ENCODE data around the gene VPS13D. TPM values are rescaled to one million over a fixed set of nuclear protein-coding genes. Genes with fewer than 3 reads are reported as not detected.

Gene VPS13D
- total and polyA plus RNA-seq, 2 experiments from 2014 or later = 10.7 to 34.9 TPM

DNA sequence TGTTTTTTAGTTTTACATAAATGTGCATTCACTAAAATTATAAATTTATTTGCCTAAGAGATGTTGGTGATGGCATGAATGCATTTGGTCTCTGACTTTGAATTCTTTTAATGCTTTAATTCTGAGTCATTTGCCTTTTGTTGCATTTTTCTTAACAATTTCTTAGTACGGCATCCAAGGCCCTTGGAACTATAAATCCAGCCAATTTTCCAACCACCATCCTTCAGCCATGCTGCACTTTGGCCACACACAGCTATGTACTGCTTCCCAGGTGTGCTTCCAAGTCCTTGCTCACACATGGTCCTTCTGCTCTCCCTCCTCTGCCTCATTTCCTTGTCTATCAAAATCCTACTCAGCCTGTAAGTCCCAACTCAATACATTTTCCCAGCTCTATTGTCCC, 227.1 kb downstream of the VPS13D start:
- peaks cover 9% of the 10 kb centered on the region for H3K4me1 Mint-ChIP-seq
- Histone ChIP-seq H3K4me2 (no peak overlapping the region), H3K27me3 (ENCODE audit: insufficient read depth) (no peaks in the 10 kb centered on the region), H3K4me1 (ENCODE audit: insufficient read depth) (peaks cover 6% of the 10 kb centered on the region; the same call in 1 of the 2 replicates), H3K27ac (ENCODE audit: low read depth) (0 out of 2 replicates have a peak overlapping the region, but pooled peaks have one; percentile 42), H2AFZ (no peak overlapping the region), H3F3A (replicated peaks; ENCODE audit: low read depth) (no peaks in the 10 kb centered on the region), H3K9me2 (ENCODE audit: insufficient read depth) (no peaks in the 10 kb centered on the region), H3K36me3 (ENCODE audit: insufficient read depth) (peaks cover 5% of the 10 kb centered on the region; the same call in 1 of the 2 replicates), H4K20me1 (replicated peaks; ENCODE audit: insufficient read depth) (peaks cover 3% of the 10 kb centered on the region; the same call in 1 of the 2 replicates), H3K79me2 (replicated peaks; ENCODE audit: insufficient read depth) (no peaks in the 10 kb centered on the region), H3K4me3 (no peak overlapping the region)
- no peaks in the 10 kb centered on the region for H3K9me3 Mint-ChIP-seq
- TF ChIP-seq STAT1 (IDR thresholded peaks at IDR 0.05; ENCODE audit: unreplicated experiment) = no peak
- TF ChIP-seq, protein P1, sequence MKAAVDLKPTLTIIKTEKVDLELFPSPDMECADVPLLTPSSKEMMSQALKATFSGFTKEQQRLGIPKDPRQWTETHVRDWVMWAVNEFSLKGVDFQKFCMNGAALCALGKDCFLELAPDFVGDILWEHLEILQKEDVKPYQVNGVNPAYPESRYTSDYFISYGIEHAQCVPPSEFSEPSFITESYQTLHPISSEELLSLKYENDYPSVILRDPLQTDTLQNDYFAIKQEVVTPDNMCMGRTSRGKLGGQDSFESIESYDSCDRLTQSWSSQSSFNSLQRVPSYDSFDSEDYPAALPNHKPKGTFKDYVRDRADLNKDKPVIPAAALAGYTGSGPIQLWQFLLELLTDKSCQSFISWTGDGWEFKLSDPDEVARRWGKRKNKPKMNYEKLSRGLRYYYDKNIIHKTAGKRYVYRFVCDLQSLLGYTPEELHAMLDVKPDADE (IDR thresholded peaks at IDR 0.05) = no peak
- TF ChIP-seq ZNF331 (CRISPR knock-in tag; IDR thresholded peaks at IDR 0.05; ENCODE audit: low read depth) = no peak
- TF ChIP-seq, protein P2, sequence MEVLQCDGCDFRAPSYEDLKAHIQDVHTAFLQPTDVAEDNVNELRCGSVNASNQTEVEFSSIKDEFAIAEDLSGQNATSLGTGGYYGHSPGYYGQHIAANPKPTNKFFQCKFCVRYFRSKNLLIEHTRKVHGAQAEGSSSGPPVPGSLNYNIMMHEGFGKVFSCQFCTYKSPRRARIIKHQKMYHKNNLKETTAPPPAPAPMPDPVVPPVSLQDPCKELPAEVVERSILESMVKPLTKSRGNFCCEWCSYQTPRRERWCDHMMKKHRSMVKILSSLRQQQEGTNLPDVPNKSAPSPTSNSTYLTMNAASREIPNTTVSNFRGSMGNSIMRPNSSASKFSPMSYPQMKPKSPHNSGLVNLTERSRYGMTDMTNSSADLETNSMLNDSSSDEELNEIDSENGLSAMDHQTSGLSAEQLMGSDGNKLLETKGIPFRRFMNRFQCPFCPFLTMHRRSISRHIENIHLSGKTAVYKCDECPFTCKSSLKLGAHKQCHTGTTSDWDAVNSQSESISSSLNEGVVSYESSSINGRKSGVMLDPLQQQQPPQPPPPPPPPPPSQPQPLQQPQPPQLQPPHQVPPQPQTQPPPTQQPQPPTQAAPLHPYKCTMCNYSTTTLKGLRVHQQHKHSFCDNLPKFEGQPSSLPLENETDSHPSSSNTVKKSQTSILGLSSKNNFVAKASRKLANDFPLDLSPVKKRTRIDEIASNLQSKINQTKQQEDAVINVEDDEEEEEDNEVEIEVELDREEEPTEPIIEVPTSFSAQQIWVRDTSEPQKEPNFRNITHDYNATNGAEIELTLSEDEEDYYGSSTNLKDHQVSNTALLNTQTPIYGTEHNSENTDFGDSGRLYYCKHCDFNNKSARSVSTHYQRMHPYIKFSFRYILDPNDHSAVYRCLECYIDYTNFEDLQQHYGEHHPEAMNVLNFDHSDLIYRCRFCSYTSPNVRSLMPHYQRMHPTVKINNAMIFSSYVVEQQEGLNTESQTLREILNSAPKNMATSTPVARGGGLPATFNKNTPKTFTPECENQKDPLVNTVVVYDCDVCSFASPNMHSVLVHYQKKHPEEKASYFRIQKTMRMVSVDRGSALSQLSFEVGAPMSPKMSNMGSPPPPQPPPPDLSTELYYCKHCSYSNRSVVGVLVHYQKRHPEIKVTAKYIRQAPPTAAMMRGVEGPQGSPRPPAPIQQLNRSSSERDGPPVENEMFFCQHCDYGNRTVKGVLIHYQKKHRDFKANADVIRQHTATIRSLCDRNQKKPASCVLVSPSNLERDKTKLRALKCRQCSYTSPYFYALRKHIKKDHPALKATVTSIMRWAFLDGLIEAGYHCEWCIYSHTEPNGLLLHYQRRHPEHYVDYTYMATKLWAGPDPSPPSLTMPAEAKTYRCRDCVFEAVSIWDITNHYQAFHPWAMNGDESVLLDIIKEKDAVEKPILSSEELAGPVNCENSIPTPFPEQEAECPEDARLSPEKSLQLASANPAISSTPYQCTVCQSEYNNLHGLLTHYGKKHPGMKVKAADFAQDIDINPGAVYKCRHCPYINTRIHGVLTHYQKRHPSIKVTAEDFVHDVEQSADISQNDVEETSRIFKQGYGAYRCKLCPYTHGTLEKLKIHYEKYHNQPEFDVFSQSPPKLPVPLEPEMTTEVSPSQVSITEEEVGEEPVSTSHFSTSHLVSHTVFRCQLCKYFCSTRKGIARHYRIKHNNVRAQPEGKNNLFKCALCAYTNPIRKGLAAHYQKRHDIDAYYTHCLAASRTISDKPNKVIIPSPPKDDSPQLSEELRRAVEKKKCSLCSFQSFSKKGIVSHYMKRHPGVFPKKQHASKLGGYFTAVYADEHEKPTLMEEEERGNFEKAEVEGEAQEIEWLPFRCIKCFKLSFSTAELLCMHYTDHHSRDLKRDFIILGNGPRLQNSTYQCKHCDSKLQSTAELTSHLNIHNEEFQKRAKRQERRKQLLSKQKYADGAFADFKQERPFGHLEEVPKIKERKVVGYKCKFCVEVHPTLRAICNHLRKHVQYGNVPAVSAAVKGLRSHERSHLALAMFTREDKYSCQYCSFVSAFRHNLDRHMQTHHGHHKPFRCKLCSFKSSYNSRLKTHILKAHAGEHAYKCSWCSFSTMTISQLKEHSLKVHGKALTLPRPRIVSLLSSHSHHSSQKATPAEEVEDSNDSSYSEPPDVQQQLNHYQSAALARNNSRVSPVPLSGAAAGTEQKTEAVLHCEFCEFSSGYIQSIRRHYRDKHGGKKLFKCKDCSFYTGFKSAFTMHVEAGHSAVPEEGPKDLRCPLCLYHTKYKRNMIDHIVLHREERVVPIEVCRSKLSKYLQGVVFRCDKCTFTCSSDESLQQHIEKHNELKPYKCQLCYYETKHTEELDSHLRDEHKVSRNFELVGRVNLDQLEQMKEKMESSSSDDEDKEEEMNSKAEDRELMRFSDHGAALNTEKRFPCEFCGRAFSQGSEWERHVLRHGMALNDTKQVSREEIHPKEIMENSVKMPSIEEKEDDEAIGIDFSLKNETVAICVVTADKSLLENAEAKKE (CRISPR knock-in tag; IDR thresholded peaks at IDR 0.05) = no peak
- no peak for TF ChIP-seq POLR2AphosphoS5 (IDR thresholded peaks at IDR 0.05; ENCODE audit: low read depth)
- TF ChIP-seq, protein P3, sequence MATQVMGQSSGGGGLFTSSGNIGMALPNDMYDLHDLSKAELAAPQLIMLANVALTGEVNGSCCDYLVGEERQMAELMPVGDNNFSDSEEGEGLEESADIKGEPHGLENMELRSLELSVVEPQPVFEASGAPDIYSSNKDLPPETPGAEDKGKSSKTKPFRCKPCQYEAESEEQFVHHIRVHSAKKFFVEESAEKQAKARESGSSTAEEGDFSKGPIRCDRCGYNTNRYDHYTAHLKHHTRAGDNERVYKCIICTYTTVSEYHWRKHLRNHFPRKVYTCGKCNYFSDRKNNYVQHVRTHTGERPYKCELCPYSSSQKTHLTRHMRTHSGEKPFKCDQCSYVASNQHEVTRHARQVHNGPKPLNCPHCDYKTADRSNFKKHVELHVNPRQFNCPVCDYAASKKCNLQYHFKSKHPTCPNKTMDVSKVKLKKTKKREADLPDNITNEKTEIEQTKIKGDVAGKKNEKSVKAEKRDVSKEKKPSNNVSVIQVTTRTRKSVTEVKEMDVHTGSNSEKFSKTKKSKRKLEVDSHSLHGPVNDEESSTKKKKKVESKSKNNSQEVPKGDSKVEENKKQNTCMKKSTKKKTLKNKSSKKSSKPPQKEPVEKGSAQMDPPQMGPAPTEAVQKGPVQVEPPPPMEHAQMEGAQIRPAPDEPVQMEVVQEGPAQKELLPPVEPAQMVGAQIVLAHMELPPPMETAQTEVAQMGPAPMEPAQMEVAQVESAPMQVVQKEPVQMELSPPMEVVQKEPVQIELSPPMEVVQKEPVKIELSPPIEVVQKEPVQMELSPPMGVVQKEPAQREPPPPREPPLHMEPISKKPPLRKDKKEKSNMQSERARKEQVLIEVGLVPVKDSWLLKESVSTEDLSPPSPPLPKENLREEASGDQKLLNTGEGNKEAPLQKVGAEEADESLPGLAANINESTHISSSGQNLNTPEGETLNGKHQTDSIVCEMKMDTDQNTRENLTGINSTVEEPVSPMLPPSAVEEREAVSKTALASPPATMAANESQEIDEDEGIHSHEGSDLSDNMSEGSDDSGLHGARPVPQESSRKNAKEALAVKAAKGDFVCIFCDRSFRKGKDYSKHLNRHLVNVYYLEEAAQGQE (IDR thresholded peaks at IDR 0.05; ENCODE audit: unreplicated experiment) = no peak
- TF ChIP-seq EZH2 (IDR thresholded peaks at IDR 0.05; ENCODE audit: low read depth, unreplicated experiment) = no peak
- TF ChIP-seq, protein P4, sequence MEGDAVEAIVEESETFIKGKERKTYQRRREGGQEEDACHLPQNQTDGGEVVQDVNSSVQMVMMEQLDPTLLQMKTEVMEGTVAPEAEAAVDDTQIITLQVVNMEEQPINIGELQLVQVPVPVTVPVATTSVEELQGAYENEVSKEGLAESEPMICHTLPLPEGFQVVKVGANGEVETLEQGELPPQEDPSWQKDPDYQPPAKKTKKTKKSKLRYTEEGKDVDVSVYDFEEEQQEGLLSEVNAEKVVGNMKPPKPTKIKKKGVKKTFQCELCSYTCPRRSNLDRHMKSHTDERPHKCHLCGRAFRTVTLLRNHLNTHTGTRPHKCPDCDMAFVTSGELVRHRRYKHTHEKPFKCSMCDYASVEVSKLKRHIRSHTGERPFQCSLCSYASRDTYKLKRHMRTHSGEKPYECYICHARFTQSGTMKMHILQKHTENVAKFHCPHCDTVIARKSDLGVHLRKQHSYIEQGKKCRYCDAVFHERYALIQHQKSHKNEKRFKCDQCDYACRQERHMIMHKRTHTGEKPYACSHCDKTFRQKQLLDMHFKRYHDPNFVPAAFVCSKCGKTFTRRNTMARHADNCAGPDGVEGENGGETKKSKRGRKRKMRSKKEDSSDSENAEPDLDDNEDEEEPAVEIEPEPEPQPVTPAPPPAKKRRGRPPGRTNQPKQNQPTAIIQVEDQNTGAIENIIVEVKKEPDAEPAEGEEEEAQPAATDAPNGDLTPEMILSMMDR (conservative IDR thresholded peaks at IDR 0.05; ENCODE audit: low read depth in 2 of 2) = no peak
- TF ChIP-seq ZNF114 (CRISPR knock-in tag; IDR thresholded peaks at IDR 0.05) = no peak
- TF ChIP-seq EZH2phosphoT487 (IDR thresholded peaks at IDR 0.05; ENCODE audit: unreplicated experiment) = no peak
- TF ChIP-seq JUNB (IDR thresholded peaks at IDR 0.05; ENCODE audit: unreplicated experiment) = no peak
- no peak for TF ChIP-seq CREB1 (CRISPR knock-in tag; IDR thresholded peaks at IDR 0.05; ENCODE audit: low read depth)
- DNase-seq (ENCODE audit: low spot score) = no peak
- peaks cover 1% of the 10 kb centered on the region for H3K27me3 Mint-ChIP-seq (ENCODE audit: insufficient read depth, low read depth, poor library complexity)
- H3K4me3 Mint-ChIP-seq = no peak overlapping the region
- H3K27ac Mint-ChIP-seq = no peak overlapping the region
- H3K36me3 Mint-ChIP-seq (ENCODE audit: low read depth) = no peaks in the 10 kb centered on the region
- ATAC-seq = no peak

Measured in GM23338 (cell line).